T47D (cell line): ENCODE results near the gene BBS9.
A peak's percentile ranks its signal among the peaks of the same experiment; 100 is the strongest.
"Not testable (repeated sequence)": the region's sequence is repeated elsewhere in the genome, so short reads cannot be mapped to it uniquely, and the experiment has no call there.

ENCODE experiments used
- DNase-seq, 2 experiments: peaks; one replicate each; pipeline versions ENCODE4 v3.0.0 to v3.0.0-alpha.2; 2011 to 2012; ENCODE audit warnings: low read depth in 1 of 2, low spot score in 1 of 2
- JUND ChIP-seq: IDR thresholded peaks from 2 replicates; pipeline ENCODE4 v1.6.1; 2012; ENCODE audit warnings: low read depth
- in situ Hi-C: cut with HindIII; loops from 2 replicates; pipeline ENCODE4 v1.10.0; 2016; ENCODE audit warnings: low sequenced_read_pairs, low pct_unique_long_range_greater_than_20kb

BBS9 gene

DNA sequence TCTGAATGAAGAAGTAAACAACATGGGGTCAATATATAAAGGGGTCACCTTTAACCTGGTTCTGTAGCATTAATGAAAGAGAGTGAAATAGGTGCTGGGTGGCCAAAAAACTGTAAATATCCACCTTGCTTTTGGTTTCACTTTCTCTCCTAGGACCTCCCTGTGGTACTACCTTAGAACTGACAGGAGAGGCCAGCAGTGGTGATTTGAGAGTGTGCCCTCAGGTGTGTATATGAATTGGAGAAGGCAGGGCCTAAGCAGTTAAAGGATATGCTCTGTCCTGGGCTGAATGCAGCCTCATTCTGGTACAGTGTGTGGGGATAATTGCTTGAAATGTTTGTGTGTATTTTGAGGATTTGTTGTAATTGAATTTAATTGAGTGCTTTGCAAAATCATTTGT lies 62.0 kb downstream of the BBS9 start:
- peak; percentile 60 to 81 for DNase-seq
- in situ Hi-C loops, result no loop called here

DNA sequence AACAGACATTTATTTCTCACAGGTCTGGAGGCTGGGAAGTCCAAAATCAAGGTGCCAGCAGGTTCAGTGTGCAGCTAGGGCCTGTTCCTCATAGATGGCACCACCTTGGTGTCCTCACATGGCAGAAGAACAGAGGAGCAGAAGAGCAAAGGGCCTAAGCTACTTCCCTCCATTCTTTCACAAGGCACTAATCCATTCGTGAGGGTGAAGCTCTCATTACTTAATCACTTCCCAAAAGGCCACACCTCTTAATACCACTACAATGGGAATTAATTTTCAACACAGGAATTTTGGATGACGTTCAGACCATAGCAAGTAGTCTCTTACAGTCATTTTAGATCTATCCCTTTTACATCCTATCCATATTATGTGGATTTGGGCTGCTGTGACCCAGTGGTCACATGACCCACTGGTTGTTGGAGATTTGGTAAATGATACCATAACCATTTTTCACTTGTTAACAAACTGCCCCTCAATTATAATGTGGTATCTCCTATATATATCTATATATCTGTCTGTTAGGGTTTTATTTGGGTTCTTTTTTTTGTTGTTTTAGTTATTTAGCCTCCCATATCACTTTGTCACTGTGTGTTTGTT lies 63.4 kb downstream of the BBS9 start:
- in situ Hi-C loops, result no loop called here
- DNase-seq, result no peak
- TF ChIP-seq JUND, result no peak

More for the DNA sequence above, 62.0 kb downstream of the BBS9 start:
- TF ChIP-seq JUND, result no peak

DNA sequence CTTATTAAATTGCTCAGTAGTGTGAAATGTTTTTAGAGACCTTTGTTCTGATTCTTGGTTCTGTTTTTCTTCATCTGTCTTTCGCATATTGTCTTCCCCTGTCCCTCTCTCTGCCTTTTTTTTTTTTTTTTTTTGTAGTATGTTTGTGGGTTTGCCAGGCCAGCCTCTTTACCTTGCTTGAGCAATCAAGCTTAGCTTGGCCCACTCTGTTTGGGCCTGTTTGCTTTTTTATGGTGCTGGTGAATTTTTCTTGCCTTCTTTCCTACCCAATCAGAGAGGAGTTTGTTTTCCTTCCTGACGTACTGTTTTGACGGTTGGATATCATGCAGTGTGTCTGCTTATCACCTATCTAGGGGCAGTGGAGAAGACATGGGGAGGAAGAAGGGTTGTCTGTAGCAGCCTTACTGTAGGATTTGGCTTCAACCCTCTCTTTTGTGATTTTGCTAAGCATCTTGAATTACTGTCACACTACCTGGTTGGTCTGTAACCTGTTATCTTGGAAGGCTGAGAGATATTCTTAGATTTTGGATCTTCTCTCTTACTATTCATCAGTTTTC lies 64.0 kb downstream of the BBS9 start:
- in situ Hi-C loops, result no loop called here
- no peak for DNase-seq
- no peak for TF ChIP-seq JUND

DNA sequence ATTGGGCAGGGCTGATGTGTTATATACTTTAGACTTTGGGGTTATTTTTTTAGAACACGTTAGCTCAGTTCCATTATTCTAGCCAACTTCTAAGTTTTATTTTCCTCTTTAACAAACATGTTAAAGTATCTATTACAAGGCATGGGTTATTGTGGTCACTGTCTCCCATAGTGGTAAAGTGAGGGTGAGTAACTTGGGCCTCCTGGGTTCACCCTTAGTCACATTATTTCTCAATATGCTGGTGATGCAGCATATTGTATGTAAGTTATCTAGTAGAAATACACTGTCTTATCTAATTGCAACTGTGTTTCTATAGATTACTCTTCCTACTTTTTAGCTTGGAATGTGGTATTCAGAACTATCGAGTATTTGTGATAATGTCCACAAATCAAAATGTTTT lies 65.9 kb downstream of the BBS9 start:
- no peak for TF ChIP-seq JUND
- in situ Hi-C loops, result no loop called here
- DNase-seq, result no peak

DNA sequence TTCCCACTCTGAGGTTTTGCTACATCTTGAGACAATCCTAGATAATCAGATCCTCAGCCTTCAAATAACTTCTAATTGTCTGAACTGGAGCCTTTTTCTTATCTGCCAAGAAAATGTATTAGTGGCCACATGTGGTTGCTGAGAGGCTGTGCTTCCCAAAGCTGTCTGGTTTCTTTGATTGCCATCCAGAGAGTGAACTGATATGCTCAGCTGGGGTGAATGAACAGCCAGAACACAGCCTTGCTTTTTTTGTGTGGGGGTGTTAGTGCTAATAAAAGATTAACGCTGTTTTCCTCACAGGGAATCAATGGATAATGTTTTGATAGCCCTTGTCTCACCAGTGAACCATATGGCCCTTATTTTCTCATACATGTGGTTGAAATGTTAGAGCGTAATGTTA lies 66.9 kb downstream of the BBS9 start:
- no peak for DNase-seq
- no peak for TF ChIP-seq JUND
- in situ Hi-C loops, result no loop called here

DNA sequence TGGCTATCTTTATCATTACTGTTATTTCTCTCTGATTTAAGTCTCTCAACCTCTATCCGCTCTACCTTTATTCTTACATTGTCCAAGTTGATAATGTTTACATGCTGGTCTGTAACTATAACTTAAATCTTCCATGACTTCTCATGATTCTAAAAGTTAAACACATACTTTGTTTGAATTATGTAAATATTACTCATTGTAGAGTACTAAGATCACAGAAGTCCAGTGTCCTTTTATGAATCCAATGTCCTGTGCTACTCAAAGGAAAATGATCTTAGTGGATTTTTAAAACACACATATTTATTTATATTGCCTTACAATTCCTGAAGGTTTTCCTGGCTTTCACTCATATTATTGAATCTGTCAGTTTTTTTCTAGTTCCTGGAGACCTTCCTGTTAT lies 70.9 kb downstream of the BBS9 start:
- in situ Hi-C loops, result no loop called here
- TF ChIP-seq JUND, result no peak
- no peak for DNase-seq

DNA sequence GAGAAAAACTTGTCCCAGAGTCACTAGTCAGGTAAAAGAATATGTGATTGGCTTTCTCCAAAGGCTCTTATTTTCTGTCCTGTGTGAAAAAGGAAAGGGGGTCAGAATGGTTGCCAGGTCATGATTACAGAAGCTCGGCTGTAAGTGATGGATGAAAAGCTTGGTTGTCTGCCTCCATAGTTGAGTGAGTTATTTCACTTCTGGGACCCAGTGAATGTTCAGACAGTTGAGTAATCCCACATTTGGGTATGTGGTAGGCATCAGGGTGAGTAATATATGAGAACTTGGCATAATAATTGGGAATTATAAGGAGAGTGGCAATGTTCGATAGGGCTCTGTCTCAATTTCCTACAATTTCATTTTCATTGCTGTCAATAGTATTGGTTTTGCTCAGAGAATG lies 72.5 kb downstream of the BBS9 start:
- DNase-seq, result no peak
- in situ Hi-C loops, result no loop called here
- TF ChIP-seq JUND, result no peak

DNA sequence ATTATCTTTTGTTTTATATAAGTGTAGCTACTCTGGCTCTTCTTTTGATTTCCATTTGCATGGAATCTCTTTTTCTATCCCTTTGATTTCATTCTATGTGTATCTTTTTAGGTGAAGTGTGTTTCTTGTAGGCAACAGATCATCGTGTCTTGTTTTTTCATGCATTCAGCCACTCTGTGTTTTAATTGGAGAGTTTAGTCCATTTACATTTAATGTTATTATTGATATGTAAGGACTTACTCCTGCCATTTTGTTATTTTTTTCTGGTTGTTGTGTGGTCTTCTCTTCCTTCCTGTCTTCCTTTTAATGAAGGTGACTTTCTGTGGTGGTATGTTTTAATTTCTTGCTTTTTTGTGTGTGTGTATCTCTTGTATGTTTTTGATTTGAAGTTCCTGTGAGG lies 81.6 kb downstream of the BBS9 start:
- in situ Hi-C loops, result no loop called here
- DNase-seq, result no peak
- no peak for TF ChIP-seq JUND

DNA sequence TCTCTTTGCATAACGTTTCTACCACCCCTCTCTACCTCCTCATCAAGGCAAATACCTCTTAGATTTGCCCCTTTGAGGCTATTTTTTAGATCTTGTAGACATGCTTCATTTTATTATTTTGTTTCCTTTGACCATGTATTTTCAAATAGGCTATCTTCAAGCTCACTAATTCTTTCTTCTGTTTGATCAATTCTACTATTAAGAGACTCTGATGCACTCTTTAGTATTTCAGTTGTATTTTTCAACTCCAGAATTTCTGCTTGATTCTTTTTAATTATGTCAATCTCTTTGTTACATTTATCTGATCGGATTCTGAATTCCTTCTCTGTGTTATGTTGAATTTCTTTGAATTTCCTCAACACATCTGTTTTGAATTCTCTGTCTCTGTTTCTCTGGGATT lies 82.8 kb downstream of the BBS9 start:
- no peak for DNase-seq
- in situ Hi-C loops, result no loop called here
- no peak for TF ChIP-seq JUND

DNA sequence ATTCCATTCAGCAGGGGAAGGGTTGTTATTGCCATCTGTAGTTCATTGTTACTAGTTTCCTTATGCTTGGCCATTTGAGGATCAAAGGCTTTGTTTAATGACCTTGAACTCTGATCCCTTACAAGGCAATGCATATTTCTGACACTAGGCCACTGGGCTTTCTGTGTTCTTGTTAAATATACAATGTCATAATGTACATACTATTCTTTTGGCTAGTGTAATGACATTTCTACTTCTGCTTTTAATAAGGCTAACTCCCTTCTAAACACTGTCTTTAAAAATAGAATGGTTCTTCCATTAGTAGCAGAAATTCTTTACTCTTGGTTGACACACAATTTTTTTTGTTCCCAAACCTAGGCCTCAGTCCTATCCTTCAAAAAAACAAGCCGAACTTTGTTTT lies 86.6 kb downstream of the BBS9 start:
- DNase-seq, result no peak
- TF ChIP-seq JUND, result no peak
- in situ Hi-C loops, result no loop called here

DNA sequence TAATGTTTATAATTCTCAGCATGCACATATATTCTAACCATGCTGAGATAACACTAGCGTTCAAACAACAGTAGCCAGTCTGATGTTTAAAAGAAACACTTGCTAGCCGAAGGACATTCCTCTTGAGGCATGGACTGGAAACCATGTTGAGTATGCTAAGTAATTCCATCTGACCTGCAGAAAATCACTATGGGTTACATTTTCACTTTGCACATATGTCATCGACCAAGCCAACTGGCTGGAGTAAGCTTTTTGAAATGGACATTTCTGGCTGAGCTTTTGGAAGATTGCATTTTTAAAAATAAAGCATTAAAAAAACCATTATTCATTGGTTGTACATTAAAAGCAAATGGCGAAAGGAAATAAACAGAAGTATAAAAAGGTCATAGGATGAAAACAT lies 88.2 kb downstream of the BBS9 start:
- no peak for DNase-seq
- no peak for TF ChIP-seq JUND
- in situ Hi-C loops, result no loop called here

DNA sequence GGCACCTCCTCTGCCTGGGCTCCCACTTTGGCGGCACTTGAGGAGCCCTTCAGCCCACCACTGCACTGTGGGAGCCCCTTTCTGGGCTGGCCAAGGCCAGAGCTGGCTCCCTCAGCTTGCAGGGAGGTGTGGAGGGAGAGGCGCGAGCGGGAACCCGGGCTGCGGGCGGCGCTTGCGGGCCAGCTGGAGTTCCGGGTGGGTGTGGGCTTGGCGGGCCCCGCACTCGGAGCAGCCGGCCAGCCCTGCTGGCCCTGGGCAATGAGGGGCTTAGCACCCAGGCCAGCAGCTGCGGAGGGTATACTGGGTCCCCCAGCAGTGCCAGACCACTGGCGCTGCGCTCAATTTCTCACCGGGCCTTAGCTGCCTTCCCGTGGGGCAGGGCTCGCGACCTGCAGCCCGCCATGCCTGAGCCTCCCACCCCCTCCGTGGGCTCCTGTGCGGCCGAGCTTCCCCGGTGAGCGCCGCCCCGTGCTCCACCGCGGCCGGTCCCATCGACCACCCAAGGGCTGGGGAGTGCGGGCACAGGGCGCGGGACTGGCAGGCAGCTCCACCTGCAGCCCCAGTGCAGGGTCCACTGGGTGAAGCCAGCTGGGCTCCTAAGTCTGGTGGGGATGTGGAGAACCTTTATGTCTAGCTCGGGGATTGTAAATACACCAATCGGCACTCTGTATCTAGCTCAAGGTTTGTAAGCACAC lies 89.6 kb downstream of the BBS9 start:
- in situ Hi-C loops, DNase-seq: not testable (repeated sequence)

DNA sequence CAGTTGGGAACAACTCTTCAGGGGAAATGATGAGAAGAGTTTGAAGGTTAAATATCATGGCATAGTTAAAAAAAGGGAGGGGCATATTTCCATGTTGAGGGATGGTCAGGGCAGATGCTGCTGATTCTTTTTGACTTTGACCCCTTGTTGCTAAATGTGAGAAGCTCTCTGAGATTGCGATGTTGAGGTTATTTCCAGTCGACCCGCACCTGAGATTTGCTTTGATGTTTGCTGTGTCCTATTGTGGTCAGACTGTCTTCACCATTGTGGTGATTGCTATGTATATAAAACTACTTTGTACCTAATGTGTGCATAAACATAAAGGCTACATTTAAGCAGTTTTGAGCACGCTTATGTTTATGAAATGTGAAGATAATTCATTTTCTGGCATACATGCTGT lies 90.9 kb downstream of the BBS9 start:
- in situ Hi-C loops, result no loop called here
- no peak for DNase-seq
- no peak for TF ChIP-seq JUND

DNA sequence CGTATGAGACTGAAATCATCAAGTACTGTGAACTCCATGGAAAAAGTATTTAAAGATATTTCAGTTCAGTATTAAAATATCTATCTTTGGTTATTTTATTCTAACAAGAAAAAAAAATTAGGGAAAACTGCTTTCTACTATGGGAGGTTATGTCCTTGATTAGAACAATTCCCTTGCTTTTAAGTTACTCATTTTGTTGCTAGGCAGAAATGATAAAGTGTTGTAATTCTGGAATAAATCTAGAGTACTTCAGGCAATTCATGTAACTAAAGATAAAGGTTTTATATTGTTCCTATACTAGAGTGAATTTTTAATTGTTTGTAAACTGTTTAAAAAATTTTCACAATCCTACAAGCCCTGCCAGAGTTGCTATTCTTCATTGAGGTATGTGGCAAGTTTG lies 92.0 kb downstream of the BBS9 start:
- TF ChIP-seq JUND, result no peak
- in situ Hi-C loops, result no loop called here
- no peak for DNase-seq
